Neural cell (in vitro differentiated cells): ENCODE data around the gene GPC5.

ENCODE experiments used
- CTCF ChIP-seq: fragments of 450-650 bp; IDR thresholded peaks from 2 replicates; pipeline ENCODE4 v1.5.1; 2014; ENCODE audit warnings: antibody characterized with exemption, mild to moderate bottlenecking, moderate library complexity; ENCODE audit not compliant: poor library complexity, severe bottlenecking
- EP300 ChIP-seq: fragments of 450-650 bp; conservative IDR thresholded peaks from 2 replicates; pipeline ENCODE4 v1.6.1; 2014; ENCODE audit warnings: antibody characterized with exemption, mild to moderate bottlenecking, moderate library complexity; ENCODE audit not compliant: poor library complexity, severe bottlenecking
- EZH2 ChIP-seq: fragments of 200-600, 300-800 bp; shearing (Covaris generic), sonication (generic); IDR thresholded peaks from 2 replicates; pipeline ENCODE4 v1.6.1; 2014; ENCODE audit warnings: antibody characterized with exemption, low read length, borderline replicate concordance, mild to moderate bottlenecking; ENCODE audit not compliant: insufficient read depth, poor library complexity, severe bottlenecking
- MXI1 ChIP-seq: fragments of 450-650 bp; conservative IDR thresholded peaks from 2 replicates; pipeline ENCODE4 v1.6.1; 2014; ENCODE audit warnings: antibody characterized with exemption, mild to moderate bottlenecking; ENCODE audit not compliant: poor library complexity, severe bottlenecking
- RAD21 ChIP-seq: fragments of 450-650 bp; conservative IDR thresholded peaks from 2 replicates; pipeline ENCODE4 v1.6.1; 2014; ENCODE audit warnings: antibody characterized with exemption, mild to moderate bottlenecking, moderate library complexity
- TAF1 ChIP-seq: IDR thresholded peaks from 2 replicates; pipeline ENCODE4 v1.6.1; 2012; ENCODE audit warnings: low read depth

GRCh38 chr13:92864584-92865284 is 1466.3 kb downstream of the GPC5 start:
- TF ChIP-seq TAF1, result no peak
- no peak for TF ChIP-seq CTCF
- TF ChIP-seq EP300, result no peak
- no peak for TF ChIP-seq MXI1
- no peak for TF ChIP-seq RAD21
- TF ChIP-seq EZH2, result no peak
